GM18861 (cell line): ENCODE results near the gene GALNT6.
"Not testable (repeated sequence)": the region's sequence is repeated elsewhere in the genome, so short reads cannot be mapped to it uniquely, and the experiment has no call there.

ENCODE experiments used
- ATAC-seq: cut with Tn5 transposase; IDR thresholded peaks from one replicate; pipeline ENCODE4 v1.9.1; 2021; ENCODE audit not compliant: unreplicated experiment

Gene GALNT6

DNA sequence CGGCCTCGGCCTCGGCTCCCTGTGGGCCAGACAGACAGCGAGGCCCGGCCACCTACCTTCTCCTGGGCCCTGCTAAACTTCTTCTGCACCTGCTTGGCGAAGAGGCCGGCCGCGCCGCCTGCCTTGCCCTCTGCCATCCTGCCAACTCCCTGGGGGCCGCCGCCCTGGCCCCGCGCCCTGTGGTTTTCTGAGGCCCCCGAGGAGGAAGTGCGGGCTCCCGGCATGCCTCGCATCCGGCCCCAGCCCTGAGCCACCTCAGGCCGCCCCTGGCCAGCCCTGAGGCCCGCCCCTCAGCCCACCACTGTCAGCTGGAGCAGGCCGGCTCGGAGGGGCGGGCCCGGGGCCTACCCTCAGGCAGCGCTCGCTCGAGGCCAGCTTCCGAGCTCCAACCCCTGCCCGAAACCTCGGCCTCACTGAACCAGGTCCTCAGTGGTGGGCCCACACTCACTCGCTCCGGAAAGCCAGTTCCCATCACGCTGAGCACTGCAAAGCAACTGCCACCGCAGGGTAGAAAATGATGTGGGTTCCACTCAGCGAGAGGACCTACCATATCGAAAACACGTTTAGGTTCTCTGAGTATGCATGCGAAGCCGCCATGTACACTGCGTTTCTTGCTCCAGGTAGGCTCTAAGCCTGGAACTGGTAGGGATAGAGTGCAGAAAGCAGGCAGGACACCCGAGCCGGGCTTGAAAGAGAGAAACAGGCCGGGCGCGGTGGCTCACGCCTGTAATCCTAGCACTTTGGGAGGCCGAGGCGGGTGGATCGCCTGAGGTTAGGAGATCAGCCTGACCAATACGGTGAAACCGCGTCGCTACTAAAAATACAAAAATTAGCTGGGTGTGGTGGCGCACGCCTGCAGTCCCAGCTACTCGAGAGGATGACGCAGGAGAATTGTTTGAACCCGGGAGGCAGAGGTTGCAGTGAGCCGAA is 67.0 kb downstream of the GALNT6 start, which contains the start of gene BIN2:
Gene BIN2 (minus strand): TSS at position 209 of the 930 bp plus-strand sequence. CDS start 72 bp downstream, at position 137.
- ATAC-seq: peak; percentile 62

GRCh38 chr12:51323317-51323960 is 67.8 kb downstream of the GALNT6 start:
- ATAC-seq: peak; percentile 2

GRCh38 chr12:51322452-51322851 is 68.8 kb downstream of the GALNT6 start:
- no peak for ATAC-seq

DNA sequence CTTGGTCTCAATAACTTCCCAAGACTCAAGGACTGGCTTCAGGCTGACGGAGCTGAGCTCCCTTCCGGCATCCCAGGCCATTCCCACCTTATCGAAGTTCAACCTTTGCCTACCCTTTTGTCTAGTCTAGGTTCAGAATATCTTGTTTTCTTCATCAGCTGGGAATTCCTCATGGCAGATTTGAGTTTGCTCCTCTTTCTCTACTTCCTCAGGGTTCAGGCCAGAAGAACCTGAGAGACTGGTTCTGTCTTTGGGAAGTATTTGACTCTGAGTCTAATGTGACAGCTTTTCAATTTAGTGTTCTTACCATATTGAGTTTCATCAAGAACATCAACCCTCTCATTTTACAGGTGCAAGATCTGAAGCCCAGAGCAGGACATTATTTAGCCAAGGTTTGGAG is 69.3 kb downstream of the GALNT6 start:
- no peak for ATAC-seq

- ATAC-seq: no peak
Measured at GRCh38 chr12:51320695-51321320, 70.4 kb downstream of the GALNT6 start.

- no peak for ATAC-seq
Measured at GRCh38 chr12:51320311-51320694, 70.9 kb downstream of the GALNT6 start.

DNA sequence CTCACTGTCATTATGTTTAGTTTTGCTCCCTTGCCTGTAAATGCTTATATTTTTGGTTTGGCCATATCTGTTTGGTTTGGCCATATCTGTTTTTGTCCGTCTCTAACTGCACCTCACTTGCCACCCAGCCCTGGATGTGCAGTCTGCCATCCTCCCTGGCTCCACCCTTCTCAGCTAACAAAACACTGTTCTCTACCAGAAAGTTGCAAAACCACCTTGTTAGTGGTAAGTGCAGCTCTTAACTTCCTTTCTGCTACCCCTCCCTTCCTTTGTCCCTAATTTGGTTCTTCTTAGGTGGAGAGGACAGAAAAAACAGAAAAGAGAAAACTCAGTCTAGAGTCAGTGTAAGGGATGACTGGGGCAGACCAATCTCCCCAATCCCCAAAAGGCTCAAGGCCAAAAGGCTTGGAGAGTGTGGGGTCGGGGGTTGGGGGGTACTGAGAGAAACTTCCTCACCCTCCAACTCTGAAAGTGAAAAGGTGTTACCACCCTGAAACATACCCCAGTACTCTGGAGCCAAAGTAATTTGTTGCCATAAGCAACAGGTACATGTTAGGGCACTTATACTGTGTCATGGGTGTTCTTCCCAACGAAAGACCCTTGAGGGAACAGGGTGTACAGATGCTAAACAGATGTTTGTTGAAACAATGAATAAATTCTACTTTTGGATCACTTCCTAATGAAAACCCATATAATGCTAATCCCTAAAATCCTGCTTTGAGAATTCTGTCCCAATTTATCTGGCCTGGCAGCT is 72.2 kb downstream of the GALNT6 start:
- ATAC-seq: no peak

DNA sequence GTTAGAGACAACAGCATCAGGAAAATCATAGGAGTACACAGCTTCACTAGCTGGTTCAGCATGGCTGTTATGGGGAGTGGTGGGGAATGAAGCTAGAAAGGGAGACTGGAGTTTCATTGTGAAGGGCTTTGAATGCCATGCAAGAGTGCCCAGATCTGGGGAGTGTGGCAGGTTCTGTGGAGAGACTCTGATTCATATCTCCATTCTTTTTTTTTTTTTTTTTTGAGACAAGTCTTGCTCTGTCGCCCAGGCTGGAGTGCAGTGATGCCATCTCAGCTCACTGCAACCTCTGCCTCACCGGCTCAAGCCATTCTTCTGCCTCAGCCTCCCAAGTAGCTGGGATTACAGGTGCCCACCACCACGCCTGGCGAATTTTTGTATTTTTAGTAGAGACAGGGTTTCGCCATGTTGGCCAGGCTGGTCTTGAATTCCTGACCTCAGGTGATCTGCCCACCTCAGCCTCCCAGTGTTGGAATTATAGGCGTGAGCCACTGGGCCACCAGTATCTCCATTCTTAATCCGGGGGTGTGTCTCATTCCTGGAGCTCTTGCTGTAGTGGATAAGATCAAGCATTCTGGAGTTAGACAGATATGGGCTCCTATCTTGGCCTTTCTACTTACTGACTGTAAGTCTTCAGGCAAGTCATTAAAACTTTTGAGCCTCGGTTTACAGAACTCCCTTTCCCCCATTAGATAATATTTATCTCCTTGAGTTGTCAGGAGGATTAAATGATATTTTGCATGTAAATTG is 73.0 kb downstream of the GALNT6 start:
- ATAC-seq: not testable (repeated sequence)

DNA sequence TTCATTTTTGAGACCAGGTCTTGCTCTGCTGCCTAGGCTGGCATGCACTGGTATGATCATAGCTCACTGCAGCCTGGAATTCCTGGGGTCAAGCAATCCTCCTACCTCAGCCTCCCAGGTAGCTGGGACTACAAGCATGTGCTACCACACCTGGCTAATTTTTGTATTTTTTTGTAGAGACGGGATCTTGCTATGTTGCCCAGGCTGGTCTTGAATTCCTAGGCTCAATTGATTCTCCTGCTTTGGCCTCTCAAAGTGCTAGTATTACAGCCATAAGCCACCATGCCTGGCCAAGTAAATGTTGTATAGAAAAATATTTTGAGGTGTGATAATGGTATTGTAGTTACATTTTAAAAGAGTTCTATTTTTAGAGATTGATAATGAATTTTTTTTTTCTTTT is 79.8 kb downstream of the GALNT6 start:
- no peak for ATAC-seq

- ATAC-seq: no peak
Measured at GRCh38 chr12:51307655-51308593, 83.3 kb downstream of the GALNT6 start.

GRCh38 chr12:51306507-51306906 is 84.7 kb downstream of the GALNT6 start:
- no peak for ATAC-seq
